NK-92 treated with Interleukin-12 subunit alpha and Interleukin-12 subunit beta, amount 100 ng/mL, for 24 hours (cell line): ENCODE results near the gene OR10C1.
"Not testable (repeated sequence)": the region's sequence is repeated elsewhere in the genome, so short reads cannot be mapped to it uniquely, and the experiment has no call there.

Source experiments
- DNase-seq: peaks from one replicate; lab custom pipeline; 2025; lab: John Stamatoyannopoulos, UW

The OR10C1 gene, protein sequence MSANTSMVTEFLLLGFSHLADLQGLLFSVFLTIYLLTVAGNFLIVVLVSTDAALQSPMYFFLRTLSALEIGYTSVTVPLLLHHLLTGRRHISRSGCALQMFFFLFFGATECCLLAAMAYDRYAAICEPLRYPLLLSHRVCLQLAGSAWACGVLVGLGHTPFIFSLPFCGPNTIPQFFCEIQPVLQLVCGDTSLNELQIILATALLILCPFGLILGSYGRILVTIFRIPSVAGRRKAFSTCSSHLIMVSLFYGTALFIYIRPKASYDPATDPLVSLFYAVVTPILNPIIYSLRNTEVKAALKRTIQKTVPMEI

DNA sequence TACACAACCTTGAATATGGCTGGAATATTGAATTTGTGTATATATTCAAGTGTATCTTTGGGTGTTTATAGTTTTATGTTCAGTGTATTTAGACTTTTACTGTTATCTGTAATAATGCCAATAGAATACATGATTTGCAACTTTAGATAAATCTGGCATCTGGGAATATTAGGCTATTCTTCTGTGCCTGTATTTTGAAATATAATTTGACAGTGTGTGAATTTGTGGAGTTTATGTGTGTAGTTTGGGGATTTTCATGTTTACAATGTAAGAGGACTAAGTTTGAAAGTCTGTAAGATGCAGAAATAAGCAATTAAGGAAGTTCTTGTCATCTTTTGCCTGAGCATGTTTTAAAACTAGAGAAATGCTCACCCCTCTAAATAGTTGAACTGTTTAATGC is at the start of gene OR10C1:
OR10C1 (plus strand) TSS at position 301 of the 400 bp plus-strand sequence. CDS start 710 bp downstream, outside the sequence.
- no peak for DNase-seq

DNA sequence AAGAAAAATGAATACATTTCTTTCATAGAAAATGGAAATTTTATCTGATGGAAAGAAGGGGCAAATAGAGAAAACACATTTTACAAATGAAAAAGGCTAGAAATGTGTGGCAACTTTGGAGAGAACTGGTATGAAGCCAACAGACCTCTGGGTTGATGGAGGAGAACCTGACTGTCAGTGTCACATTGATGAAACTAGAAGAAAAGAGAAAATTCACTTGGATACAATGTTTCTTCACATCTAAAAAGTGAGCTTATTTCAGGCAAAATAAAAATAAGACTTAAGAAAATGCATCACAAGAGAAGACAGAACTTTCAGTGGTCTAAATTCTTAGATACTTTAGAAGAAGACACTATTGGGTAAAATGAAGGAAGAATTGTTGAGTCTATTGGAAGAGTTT is 43.8 kb upstream of the OR10C1 start, which contains the start of gene OR12D2:
OR12D2 (plus strand) TSS at position 301 of the 400 bp plus-strand sequence. CDS start 1,069 bp downstream, outside the sequence.
- no peak for DNase-seq

DNA sequence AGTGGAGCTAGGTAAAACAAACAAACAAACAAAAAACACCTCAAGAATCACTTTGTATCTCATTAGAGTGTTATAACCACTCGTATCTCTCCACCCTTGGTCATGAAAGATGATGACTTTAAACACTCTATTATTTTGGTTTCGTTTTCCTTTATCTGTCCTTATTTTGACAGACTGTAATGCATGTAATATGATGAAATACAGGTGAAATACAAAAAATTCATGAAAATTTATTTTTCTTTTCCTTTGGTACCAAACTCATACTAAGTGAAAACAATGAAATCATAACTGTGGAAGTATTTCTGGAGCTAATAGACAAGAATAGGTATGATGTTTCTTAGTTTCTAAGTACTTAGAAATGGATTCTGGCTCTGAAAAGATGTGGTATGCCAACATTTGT is 39.6 kb upstream of the OR10C1 start:
- DNase-seq, result no peak

DNA sequence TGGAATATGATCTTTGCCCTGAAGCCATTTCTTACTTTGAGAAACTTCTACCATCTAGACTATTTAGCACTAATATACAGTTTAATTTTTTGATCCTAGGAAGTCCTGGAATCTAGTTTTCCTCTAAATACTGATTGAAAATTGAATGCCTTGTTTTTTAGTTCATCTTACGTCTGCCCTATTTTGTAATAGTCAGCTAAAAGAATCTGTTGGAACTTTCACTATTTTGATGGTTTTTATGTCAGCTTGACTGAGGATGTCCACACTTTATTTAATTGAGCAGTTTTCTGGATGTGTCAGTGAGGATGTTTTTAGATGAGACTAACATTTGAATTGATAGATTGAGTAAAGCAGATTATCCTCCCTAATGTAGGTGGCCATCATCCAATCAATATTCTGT is 35.3 kb upstream of the OR10C1 start:
- no peak for DNase-seq

DNA sequence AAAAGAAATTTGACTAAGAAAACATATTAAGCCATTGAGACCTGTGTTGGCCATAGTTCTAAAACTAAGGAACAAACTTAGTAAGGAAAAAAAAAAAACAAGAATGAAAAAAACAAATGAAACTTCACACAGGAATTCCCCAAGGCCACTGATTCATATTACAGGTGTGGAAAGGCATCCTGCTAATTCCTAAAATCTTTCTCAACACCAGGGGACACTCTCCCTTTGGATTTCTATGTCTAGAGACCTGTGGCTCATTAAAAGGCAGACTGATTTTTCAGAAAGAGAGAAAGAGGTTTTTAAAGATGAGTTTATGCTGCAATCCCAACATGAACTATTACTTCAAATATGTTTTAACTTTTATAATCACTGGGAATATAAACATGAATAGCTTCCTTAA is 24.5 kb upstream of the OR10C1 start, which contains the start of gene OR12D1:
OR12D1 (plus strand) TSS at position 341 of the 400 bp plus-strand sequence.
- no peak for DNase-seq

DNA sequence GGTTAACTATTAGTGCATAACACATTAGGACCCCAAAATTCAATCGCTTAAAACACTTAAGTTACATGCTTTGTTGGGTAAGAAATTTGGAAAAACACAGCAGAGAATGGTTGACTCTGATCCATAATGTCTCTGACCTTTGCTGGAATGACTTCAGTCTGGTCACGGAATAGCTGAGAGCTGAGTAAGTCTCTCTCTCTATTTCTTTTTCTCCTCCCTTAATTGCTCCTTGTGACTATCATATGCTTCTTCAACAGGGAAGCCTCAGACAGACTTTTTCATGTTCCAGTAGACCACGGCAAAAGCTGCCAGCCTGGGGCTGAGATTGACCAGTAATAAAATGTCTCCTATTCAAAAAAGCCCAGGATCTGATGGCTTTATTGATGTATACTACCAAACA is 19.6 kb upstream of the OR10C1 start:
- no peak for DNase-seq

DNA sequence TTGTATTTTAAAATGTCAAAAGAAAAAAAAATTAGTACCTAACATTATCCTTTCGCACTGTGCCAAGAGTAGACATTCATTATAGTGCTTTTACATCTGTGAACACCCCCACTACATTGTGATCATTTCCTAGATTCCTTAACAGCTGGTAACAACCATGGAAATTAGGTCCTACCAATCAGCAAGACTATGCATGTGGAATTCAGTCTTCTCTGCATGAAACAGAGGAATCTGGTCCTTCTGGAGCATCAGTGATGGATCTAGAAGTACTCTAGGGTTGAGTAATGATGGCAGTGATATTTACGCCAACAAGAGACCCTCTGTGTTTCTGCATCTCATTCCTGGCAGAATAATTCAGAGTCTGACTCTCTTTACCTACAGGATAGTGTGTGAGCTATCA is 14.9 kb upstream of the OR10C1 start:
- DNase-seq, result no peak

DNA sequence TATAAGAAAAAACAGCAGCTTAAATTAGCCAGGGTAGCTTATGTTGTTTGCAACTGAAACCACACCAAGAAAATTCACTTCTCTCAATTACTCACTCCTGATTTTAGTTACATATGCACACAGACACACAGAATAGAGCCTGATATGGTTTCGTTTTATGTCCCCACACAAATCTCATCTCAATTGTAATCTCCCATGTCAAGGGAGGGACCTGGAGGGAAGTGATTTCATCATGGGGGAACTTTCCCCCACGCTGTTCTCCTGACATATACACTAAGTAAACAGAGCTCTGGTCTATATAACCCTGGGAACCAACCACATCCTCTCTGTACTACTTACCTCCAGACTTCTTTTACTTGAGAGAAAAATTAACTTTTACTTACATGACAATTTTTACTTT is 14.5 kb upstream of the OR10C1 start:
- DNase-seq, result no peak

DNA sequence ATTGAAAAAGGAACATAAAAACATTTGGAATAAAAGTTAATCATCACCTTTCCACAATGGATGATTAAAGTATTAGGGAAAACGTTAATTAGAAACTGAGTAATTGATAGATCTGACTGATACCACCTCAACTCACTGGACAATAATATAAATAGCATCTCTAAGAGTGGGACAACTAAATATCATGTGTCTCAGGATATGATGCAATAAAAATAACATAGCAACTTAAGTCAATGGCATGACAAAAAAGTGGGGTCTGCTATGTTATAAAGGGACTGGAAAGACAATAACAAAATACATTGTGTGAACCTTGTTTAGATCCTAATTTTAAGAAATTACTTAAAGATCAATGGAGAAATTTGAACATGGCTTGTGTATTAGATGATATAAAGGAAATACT is 14.0 kb upstream of the OR10C1 start:
- DNase-seq, result no peak

DNA sequence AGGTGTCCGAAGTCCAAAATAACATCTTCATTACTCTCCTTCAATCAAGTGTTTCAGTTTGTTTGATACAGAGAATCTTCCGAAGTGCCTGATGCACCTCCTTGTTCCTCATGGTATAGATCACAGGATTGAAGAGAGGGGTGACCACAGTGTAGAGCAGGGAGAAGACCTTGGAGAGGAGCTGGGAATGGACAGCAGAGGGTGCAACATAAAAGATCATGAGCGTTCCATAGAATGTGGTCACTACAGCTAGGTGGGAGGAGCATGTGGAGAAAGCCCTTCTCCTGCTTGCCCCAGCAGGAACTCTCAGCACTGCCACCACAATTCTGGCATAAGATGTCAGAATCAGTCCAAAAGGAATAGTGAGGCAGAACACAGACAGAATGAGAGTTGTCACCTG is 12.5 kb upstream of the OR10C1 start:
- DNase-seq, result no peak

DNA sequence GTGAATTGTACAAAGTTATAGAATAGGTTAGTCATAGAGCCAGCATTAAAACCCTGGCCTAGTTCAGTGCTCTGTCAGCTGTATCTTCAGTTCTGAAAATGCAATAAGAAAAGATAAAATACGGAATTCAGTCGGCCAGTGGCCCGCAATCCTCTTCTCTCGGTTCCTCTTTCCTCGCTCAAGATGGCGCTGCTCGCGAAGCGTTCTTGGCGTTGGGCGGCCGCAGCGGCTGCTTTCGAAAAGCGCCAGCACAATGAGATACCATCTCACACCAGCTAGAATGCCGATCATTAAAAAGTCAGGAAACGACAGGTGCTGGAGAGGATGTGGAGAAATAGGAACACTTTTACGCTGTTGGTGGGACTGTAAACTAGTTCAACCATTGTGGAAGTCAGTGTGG is 2.4 kb upstream of the OR10C1 start:
- DNase-seq, result not testable (repeated sequence)

DNA sequence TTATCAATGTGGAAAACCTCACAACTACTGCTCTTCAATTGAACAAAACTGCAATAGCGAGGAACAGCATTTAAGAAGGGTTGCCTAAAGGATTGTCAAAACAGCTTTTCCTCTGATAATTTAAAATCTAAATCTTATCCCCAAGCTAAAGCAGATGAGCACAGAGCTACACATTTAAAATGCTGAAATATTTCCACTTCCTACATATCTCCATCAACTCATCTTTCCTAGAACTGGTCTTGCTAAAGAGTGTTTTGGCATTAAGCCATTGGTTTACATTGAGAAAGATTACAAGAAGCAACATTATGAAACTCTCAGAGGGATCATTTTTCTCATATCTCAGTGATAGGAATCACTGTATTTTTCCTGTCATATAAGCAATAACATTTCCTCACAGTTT is 3.6 kb downstream of the OR10C1 start:
- DNase-seq, result no peak

DNA sequence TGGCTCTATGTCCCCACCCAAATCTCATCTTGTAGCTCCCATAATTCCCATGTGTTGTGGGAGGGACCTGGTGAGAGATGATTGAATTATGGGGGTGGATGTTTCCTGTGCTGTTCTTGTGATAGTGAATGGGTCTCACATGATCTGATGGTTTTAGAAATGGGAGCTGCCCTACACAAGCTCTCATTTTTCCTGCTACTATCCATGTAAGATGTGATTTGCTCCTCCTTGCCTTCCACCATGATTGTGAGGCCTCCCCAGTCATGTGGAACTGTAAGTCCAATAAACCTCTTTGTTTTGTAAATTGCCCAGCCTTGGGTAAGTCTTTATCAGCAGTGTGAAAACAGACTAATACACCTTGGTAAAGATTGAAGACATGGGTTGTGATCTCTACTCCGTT is 4.9 kb downstream of the OR10C1 start:
- DNase-seq, result not testable (repeated sequence)

DNA sequence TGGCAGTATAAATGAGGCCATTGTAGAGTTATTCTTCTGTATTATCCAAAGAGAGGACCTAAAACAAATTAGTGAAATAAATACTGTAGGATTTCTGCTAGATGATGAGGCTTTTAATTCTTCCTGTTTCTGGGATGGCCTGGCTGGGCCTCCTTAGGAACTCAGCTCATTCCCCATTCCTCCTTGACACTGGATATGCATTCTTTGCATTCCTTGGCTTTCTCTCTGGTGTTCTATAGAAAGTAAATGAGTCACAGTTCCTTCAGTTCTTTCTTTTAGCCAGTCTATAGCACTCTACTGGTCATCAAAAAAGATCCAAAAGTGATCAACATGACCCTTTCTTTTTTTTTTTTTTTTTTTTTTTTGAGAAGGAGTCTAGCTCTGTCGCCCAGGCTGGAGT is 8.6 kb downstream of the OR10C1 start:
- no peak for DNase-seq

DNA sequence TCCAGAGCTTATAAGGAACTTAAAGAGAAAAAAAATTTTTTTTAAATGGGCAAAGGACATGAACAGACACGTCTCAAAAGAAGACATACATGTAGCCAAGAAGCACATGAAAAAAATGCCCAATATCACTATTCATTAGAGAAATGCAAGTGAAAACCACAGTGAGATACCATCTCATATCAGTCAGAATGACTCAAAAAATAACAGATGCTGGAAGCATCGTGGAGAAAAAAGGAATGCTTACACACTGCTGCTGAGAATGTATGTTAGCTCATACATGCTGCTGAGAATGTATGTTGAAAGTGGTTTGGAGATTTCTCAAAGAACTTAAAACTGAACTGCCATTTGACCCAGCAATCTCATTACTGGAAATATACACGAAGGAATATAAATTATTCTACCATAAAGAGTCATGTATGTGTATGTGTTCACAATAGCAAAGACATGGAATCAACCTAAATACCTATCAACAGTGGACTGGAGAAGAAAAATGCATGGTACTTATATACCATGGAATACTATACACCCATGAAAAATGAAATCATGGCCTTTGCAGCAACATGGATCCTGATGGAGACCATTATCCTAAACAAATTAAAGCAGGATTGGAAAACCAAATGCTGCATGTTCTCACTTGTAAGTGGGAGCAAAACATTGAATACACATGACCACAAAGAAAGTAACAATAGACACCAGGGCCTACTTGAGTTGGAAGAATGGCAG is 12.5 kb downstream of the OR10C1 start:
- DNase-seq, result no peak

DNA sequence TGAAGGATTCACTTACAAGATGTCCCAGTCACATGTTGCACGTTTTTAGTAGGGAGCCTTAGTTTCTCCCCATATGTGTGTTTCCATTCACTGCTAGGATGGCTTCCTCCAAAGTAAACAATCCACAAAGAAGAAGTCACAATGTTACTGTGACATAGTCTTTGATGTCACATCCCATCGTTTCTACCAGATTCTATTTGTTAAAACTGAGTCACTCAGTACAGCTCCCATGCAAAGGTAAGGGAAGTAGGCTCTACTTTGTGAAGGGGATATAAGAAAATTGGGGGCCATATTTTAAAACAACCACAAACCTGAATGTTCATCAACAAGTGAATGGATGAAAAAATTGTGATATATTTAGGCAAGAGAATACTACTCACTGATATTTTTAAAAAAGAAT is 17.9 kb downstream of the OR10C1 start, which contains the start of the genes OR11A1 and OR2H1:
OR11A1 (minus strand) TSS at position 101 of the 400 bp plus-strand sequence. CDS start 29,430 bp downstream, outside the sequence.
OR2H1 (plus strand) TSS at position 185 of the 400 bp plus-strand sequence. CDS start 4,615 bp downstream, outside the sequence.
- DNase-seq, result no peak

DNA sequence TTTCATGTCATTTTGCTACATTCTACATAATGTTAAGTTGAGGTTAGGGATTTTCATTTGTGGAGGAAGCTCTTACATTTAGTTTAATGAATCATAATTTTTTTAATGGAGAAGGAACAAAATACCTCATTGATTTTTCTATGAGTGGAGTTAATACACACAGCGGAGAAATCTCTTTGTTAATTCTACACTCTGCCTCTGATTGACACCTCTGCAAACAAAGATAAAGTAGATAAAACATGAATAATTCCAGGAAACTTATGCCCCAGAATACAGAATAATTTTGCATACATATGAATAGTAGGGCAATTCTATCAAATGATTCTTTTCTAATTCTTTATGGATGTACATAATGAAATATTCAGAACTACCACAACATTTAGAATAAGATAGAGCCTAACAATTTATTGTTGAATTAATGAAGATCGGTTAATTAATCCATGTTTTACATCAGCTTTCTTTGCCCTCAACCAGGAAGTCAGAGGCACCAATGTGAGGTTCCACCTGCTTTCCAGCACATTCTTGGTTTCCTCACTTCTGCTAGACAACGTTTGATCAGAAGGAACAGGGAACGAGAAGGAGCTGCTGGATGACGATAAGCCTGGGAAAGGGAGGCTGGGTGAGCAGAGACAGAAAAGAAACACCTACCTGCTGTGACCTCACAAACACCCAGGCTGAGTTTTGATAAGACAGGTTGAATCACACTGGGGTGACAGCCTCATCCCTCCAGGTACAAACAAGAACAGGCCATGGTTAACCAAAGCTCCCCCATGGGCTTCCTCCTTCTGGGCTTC is 22.1 kb downstream of the OR10C1 start:
- no peak for DNase-seq

DNA sequence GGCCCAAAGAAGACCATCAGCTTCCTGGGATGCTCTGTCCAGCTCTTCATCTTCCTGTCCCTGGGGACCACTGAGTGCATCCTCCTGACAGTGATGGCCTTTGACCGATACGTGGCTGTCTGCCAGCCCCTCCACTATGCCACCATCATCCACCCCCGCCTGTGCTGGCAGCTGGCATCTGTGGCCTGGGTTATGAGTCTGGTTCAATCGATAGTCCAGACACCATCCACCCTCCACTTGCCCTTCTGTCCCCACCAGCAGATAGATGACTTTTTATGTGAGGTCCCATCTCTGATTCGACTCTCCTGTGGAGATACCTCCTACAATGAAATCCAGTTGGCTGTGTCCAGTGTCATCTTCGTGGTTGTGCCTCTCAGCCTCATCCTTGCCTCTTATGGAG is 22.9 kb downstream of the OR10C1 start:
- no peak for DNase-seq

DNA sequence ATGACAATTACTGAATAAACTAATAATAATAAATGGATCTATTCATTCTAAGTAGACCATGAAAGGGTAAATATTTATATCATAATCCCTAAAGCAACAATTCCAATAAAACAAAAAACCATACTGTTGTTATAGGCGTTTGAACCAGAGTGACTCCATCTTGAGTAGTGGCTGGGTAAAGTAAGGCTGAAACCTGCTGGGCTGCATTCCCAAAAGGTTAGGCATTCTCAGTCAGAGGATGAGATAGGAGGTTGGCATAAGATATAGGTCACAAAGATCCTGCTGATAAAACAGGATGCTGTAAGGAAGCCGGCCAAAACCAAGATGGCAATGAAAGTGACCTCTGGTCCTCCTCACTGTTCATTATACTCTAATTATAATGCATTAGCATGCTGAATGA is 26.2 kb downstream of the OR10C1 start:
- no peak for DNase-seq

DNA sequence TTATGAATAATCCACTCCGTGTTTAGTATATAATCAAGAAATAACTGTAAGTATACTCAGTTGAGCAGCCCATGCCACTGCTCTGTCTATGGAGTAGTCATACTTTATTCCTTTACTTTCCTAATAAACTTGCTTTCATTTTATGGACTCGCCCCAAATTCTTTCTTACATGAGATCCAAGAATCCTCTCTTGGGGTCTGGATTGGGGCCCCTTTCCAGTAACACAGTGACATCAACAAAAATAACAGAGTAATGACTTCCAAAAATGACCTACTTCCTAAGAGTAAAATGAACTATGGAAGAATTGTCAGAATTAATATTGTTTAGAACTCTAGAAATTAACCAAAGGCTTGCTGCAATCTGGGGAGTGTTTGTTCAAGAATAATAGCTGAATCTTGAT is 26.7 kb downstream of the OR10C1 start:
- DNase-seq, result no peak

DNA sequence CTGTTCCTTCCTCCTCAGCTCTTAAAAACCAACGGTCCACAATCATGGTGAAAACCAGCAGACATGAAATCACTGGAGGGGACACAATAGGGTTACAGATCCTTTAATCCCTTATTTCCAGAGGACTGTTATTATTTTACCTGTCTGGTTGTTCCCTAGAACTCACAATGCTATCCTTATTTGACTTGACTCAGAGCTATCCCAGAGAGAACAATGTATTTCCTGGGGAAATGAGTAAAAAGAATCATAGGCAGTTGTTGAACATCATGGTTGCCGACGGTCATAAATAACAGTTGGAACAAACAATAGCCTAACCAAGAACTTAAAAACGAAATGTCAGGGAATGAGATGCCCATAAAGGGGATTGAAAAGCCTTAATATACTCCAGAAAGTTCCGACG is 27.1 kb downstream of the OR10C1 start:
- DNase-seq, result no peak

DNA sequence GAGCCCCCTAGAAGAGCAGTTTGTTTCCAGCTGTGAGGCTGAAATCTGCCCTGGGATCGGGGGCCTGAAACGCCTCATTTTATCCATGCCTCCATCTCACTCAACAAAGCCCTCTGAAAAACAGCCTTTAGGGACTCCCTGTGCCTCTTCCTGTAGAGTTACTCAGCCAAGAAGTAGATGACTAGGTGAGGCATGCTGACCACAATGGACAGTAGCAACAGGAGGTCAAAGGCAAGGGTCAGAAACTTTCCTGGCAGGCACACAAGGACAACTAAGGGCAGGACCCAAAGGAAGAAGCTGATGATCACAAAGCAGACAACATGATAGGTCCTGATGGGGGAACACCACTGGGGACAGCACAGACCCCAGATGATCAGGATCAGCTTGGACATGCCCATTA is 35.9 kb downstream of the OR10C1 start:
- no peak for DNase-seq
